SK-MEL-5 (cell line): ENCODE measurements around the gene CD7. TPM values are rescaled to one million over a fixed set of nuclear protein-coding genes. Genes with fewer than 3 reads are reported as not detected.

Experiments
- DNase-seq: peaks from one replicate; pipeline ENCODE4 v3.0.0-alpha.2; 2016; ENCODE audit warnings: low read depth, low spot score
- in situ Hi-C: cut with HindIII; loops from 2 replicates; pipeline ENCODE4 v1.10.0; 2016; ENCODE audit warnings: low sequenced_read_pairs, high pct_unique_total_duplicates, low pct_unique_long_range_greater_than_20kb
- total RNA-seq: library from RNA; depleted of rRNA; stranded (reverse); fragments of >200 nt; shearing (Covaris generic); gene quantifications from 2 replicates; pipeline ENCODE4 v1.2.3, GENCODE V29; 2014

The CD7 gene
- total RNA-seq, 1 experiment from 2014 or later = not detected

- no peak for DNase-seq
- in situ Hi-C loops = no loop called here
These were observed 11.6 kb downstream of the CD7 start for GRCh38 chr17:82305727-82306300.

GRCh38 chr17:82304826-82305726 is 12.3 kb downstream of the CD7 start:
- DNase-seq = no peak
- in situ Hi-C loops = no loop called here

- in situ Hi-C loops = no loop called here
- no peak for DNase-seq
These were observed 13.2 kb downstream of the CD7 start for GRCh38 chr17:82303944-82304808.

GRCh38 chr17:82302991-82303943 is 14.1 kb downstream of the CD7 start:
- in situ Hi-C loops = no loop called here
- DNase-seq = no peak

GRCh38 chr17:82302568-82302963 is 14.8 kb downstream of the CD7 start:
- in situ Hi-C loops = no loop called here

GRCh38 chr17:82301916-82302567 is 15.4 kb downstream of the CD7 start:
- in situ Hi-C loops = no loop called here
- DNase-seq = no peak

More at GRCh38 chr17:82302568-82302963, 14.8 kb downstream of the CD7 start:
- no peak for DNase-seq

GRCh38 chr17:82301300-82301915 is 16.0 kb downstream of the CD7 start:
- in situ Hi-C loops = no loop called here
- no peak for DNase-seq

- peak; percentile 60 for DNase-seq
- in situ Hi-C loops = no loop called here
These were observed 16.6 kb downstream of the CD7 start for GRCh38 chr17:82300707-82301270.

GRCh38 chr17:82300228-82300627 is 17.2 kb downstream of the CD7 start:
- in situ Hi-C loops = no loop called here

GRCh38 chr17:82299452-82299851 is 18.0 kb downstream of the CD7 start:
- in situ Hi-C loops = no loop called here
- no peak for DNase-seq

More at GRCh38 chr17:82300228-82300627, 17.2 kb downstream of the CD7 start:
- DNase-seq = no peak

- DNase-seq = no peak
- in situ Hi-C loops = no loop called here
These were observed 18.6 kb downstream of the CD7 start for GRCh38 chr17:82298538-82299421.

- in situ Hi-C loops = no loop called here
- peak; percentile 92 for DNase-seq
These were observed 19.5 kb downstream of the CD7 start for GRCh38 chr17:82297714-82298537.

- in situ Hi-C loops = no loop called here
- DNase-seq = peak; percentile 61
These were observed 20.1 kb downstream of the CD7 start for GRCh38 chr17:82297280-82297713.

- no peak for DNase-seq
- in situ Hi-C loops = no loop called here
These were observed 20.7 kb downstream of the CD7 start for GRCh38 chr17:82296511-82297279.
